Activated CD4-positive, alpha-beta T cell treated with anti-CD3 and anti-CD28 coated beads for 24 hours (primary cell): ENCODE results near the gene TNFSF9.
A peak's percentile ranks its signal among the peaks of the same experiment; 100 is the strongest.
"Not testable (repeated sequence)": the region's sequence is repeated elsewhere in the genome, so short reads cannot be mapped to it uniquely, and the experiment has no call there.

Experiments used
- DNase-seq, 2 donors: peaks; one replicate each; pipeline ENCODE4 v3.0.0-alpha.2; 2020; ENCODE audit warnings: low read depth in 2 of 2

TNFSF9 gene

GRCh38 chr19:6508028-6508771 is 22.6 kb upstream of the TNFSF9 start:
- not testable (repeated sequence) for DNase-seq

- no peak for DNase-seq
These were observed 21.5 kb upstream of the TNFSF9 start for GRCh38 chr19:6509118-6509971.

DNA sequence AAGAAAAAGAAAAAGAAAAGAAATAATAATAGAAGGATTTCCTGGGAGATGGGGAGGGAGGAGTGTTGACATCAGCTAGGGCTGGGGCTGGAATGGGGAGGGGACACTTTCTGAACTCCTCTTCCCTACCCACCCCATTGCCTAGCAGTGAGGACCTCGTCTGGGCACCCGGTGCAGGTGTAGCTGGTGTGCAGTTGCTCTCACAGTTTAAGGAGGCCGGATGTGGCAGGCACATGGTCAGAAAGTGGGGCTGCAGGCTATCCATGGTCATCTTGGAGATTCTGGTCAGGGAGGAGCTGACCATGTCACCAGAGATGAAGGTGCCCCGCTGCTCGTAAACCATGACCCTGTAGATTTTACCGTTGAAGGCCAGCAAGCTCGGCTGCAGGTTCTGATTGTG is 20.2 kb upstream of the TNFSF9 start:
- DNase-seq = no peak

DNA sequence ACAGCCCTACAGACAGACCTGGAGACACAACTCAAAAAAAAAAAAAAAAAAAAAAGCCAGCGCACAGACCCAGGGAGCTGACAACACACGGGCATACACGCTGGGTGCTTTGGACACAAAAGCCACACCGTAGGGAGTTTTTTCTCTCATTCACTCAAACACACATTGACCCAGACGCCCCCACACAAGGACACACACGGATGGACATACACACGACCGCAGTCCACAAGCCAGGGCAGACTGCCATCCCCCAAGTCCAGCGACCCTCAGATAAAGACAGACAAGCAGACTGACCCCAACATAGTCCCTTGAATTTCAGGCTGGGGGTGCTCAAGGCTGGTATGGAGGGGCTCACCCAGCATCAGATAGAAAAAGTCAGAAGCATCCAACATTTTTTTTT is 16.7 kb upstream of the TNFSF9 start:
- no peak for DNase-seq

DNA sequence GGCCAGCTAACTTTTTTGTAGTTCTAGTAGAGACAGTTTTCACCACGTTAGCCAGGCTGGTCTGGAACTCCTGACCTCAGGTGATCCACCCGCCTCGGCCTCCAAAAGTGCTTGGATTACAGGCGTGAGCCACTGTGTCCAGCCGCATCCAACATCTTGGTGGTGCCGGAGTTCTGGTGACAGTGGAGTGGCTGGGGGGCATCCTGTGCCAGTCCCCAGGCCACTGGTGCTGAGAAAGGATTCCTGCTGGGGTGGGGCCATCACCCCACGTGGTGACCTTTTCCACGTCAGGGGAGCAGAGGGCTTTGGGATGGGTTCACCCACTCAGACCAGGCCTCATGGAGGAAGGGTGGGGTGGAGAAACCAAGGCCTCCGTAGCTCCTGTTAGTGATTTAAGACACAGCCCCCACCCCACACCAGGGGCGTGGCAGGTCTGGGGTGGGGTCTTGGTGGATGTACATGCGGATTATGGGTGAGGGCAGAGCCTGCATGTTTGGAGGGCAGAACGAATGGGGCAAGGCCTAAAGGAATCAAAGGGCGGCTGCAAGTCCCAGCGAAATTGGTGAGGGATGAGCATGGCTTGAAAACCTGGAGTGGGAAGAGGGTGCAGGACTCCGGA is 15.8 kb upstream of the TNFSF9 start:
- no peak for DNase-seq

DNA sequence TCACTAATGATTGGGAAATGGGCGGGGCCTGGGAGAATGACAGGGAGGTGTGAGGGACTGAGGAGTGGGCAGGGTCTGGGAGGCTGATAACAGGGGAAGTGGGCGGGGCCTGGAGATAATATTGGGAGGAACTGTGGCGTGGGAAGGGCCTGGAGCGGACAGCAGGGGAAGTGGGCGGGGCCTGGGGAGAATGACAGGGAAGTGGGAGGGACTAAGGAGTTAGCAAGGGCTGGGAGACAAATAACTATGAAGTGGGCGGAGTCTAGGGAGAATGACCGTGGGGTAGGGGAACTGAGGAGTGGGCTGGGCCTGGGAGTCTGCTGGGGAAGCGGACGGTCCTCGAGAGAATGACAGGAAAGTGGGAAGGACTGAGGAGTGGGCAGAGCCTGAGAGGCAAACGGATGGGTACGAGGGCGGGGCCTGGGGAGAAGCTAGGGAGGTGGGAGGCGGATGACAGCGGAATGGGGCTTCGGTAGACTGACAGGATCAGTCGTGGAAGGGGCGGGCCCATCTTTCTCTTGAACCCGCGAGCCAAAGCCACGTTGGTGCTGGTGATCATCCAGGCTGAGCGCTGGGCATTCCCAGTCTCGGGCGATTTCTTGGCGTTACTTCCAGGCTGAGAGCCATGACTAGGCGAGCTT is 14.7 kb upstream of the TNFSF9 start:
- DNase-seq = peak; percentile 50 to 71

- DNase-seq = peak; percentile 92 to 96
These were observed 14.1 kb upstream of the TNFSF9 start for GRCh38 chr19:6516659-6517291.

DNA sequence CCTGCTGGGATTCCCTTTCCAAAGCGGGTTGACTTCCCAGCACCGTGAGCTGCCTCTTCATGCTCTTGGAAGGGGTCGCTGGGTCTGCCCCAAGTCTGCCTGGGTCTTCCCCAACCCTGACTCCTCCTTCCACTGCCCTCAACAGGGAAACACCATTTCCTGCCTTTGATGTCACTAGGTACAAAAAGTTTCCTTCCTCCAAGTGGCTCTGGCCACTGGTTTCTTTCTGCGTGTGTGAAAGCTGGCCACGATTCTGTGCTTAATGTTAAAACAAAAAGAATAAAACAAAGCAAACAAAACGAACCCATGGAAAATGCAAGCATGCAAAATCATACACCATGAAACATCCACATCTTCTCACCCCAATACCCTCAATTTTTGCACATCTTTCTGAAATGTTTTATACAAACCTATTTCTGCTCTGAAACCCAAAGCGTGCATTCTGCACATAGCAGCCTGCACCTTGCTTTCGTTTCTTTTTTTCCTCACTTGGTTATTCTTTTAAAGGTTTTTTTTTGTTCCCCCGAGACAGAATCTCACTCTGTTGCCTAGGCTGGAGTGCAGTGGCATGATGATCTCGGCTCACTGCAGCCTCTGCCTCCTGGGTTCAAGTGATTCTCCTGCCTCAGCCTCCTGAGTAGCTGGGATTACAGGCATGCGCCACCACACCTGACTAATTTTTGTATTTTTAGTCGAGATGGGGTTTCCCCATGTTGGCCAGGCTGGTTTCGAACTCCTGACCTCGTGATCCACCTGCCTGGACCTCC is 12.5 kb upstream of the TNFSF9 start:
- DNase-seq = no peak

DNA sequence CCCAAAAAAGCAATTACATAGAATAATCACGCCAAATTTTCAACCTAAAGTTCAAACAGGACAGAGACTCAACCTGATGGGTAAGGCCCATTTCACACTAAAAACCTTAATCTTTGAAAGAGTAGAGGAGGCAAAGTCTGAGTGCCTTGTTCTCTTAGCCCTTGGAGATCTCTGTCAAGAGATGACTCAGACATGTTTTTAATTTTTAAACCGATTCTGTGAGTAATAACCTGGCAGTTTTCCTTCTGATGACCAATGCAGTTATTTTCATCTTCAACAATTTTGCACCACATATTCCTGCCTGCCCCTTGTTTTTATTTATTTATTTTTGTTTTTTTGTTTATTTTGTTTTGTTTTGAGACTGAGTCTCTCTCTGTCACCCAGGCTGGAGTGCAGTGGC is 11.5 kb upstream of the TNFSF9 start:
- DNase-seq = no peak

DNA sequence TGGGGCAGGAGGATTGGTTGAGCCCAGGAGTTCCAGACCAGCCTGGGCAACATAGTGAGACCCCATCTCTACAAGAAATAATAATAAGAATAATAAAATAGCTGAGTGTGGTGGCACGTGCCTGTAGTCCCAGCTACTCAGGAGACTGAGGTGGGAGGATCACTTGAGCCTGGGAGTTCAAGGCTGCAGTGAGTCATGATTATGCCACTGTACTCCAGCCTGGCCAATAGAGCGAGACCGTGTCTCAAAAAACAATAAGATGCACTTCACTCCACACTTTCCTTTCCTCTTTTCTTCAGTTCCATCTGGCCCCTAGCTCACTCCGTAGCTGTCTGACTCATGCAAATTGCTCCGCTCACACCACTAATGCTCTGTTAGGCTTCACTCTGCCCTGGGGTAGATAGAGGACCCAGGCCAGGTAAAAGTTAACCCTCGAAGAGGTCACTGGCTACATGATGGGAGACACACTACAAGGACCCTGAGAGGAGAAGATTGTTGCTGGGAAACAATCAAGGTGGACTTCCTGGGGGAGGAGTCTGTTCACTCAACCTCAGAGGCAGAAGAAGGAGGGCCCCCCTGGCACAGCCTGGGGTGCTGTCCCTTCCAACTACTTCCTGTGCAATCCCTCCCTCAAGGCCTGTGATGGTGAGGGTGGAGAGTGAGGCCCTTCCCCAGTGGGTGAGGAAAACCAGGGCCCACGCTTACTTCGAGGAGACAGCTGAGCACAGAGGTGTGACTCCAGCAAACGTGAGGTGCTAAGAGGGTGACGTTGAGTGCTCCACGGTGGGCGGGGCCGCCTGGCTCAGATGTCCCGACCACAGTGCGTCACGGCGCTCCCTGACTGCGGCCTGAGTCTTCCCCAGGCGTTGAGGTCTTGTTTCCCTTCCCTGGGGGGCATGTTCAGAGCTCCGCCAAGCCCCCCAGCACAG is 8.8 kb upstream of the TNFSF9 start:
- DNase-seq = no peak

DNA sequence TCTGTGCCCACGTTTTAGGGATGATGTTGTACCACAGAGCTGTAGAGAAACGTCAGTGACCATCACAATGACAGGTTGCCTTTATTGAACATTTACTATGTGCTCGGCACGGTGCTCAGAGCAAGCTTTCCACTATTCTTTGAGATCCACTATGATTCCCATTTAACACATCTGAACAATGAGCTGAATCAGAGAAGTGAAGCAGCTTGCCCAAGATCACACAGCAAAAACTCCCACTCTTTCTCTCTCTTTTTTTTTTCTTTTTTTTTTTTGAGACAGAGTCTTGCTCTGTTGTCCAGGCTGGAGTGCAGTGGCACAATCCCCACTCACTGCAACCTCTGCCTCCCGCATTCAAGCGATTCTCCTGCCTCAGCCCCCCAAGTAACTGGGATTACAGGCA is 8.1 kb upstream of the TNFSF9 start:
- no peak for DNase-seq

DNA sequence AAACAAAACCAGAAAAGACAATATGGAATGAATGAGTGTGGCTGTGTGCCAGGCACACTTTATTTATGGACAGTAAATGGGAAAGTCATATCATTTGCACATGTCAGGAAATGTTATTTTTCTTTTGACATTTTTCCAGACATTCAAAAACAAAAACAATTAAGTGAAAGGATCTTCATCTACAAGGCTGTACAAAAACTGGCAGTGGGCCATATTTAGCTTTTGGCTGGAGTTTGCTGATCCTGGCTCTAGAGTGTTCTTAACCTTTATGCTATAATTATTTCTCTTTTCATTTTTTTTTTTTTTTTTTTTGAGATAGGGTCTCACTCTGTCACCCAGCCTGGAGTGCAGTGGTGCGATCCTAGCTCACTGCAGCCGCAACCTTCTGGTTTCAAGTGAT is 6.5 kb upstream of the TNFSF9 start:
- no peak for DNase-seq

- no peak for DNase-seq
These were observed 2.8 kb upstream of the TNFSF9 start for GRCh38 chr19:6527893-6528543.

DNA sequence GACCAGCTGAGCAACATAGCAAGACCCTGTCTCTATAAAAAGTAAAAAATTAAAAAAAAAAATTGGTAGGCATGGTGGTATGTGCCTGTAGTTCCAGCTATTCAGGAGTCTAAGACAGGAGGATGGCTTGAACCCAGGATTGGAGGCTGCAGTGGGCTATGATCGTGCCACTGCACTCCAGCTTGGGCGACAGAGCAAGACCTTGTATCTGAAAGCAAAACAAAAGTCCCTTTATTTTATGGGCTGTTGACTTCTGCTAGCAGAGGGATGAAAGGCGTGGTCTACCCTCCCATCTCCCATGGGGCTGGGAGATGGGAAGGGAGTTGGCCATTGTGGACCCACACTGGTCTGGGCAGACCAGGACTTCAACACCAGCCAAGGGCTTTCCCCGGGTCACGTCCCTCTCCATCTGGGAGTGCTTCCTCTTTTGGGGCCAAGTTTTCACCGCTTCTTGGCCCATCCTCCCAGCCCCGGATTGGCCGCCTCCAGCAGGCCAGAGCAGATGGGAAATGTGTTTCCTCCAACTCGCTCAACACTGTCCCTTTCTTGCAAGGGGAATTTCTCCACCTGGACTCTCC is 2.2 kb upstream of the TNFSF9 start:
- no peak for DNase-seq

DNA sequence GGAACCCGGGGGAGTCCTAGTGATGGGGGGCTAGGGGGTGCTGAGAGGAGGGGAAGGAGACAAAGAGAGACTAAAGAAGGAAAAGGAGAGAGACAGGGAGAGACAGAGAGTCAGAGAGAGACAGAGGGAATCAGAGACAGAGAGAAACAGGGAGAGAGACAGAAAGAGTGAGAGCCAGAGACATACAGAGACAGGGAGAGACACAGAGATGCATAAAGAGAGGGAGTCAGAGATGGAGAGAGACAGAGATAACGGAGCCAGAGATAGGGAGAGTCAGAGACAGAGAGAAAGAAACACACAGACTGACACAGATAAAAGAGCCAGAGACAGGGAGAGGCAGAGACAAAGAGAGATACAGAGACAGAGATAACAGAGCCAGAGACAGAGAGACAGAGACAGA is 1.5 kb upstream of the TNFSF9 start:
- no peak for DNase-seq

GRCh38 chr19:6529937-6530385 is 865 bp upstream of the TNFSF9 start:
- no peak for DNase-seq

GRCh38 chr19:6531163-6531955 is 533 bp downstream of the TNFSF9 start:
- DNase-seq = no peak

- DNase-seq = no peak
These were observed 1.1 kb downstream of the TNFSF9 start for GRCh38 chr19:6531956-6532243.
